KBM-7 (cell line): Measurements from ENCODE around the gene SLC2A4.

Source experiments
- DNase-seq: peaks from one replicate; pipeline ENCODE4 v3.0.0-alpha.2; 2015
- in situ Hi-C: fragments of 300-500 bp; cut with MboI; formaldehyde crosslinking; loops from 2 replicates; pipeline ENCODE4 v1.14.3; 2020; ENCODE audit warnings: low sequenced_read_pairs, low pct_unique_long_range_greater_than_20kb, mixed read lengths

Gene SLC2A4

DNA sequence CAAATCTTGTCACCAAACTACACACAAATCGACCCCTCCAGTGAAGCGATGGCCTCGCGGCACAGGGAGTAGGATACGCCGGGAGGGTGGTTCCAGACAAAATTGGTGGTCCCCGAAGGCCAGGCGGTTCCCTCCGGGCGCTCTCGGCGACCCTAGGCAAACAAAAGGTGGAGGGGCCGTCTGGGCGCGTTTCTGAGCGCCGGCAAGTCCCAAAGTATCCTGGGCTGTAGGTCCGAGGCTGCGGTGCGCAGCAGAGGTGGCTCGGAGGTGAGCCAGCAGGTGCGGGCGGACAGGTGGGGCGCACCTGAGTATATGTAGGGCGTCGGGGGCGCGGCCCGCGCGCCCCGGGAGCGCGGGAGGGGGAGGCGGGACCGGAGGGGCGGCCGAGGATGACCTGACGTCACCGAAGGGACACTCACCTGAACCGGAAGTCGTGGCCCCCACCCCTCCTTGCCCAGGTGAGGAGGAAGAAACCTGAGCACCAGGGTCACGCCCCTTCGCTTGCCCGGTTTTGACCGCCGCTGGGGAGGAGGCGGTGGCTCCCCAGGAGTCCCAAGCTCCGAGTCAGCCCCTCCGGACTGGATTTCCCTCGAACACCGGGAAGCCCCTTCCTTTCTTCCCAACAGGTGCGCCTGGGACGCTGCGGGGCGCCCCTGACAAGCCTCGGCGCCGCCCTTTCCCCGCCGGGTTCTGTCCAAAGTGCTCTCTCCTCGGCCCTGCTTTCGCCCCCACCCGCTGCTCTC is 19.2 kb upstream of the SLC2A4 start, which contains the start of gene CLDN7:
Gene CLDN7 (minus strand): TSS at position 287 of the 743 bp plus-strand sequence. CDS start 435 bp downstream, outside the sequence.
- no peak for DNase-seq
- in situ Hi-C loops, result no loop called here

DNA sequence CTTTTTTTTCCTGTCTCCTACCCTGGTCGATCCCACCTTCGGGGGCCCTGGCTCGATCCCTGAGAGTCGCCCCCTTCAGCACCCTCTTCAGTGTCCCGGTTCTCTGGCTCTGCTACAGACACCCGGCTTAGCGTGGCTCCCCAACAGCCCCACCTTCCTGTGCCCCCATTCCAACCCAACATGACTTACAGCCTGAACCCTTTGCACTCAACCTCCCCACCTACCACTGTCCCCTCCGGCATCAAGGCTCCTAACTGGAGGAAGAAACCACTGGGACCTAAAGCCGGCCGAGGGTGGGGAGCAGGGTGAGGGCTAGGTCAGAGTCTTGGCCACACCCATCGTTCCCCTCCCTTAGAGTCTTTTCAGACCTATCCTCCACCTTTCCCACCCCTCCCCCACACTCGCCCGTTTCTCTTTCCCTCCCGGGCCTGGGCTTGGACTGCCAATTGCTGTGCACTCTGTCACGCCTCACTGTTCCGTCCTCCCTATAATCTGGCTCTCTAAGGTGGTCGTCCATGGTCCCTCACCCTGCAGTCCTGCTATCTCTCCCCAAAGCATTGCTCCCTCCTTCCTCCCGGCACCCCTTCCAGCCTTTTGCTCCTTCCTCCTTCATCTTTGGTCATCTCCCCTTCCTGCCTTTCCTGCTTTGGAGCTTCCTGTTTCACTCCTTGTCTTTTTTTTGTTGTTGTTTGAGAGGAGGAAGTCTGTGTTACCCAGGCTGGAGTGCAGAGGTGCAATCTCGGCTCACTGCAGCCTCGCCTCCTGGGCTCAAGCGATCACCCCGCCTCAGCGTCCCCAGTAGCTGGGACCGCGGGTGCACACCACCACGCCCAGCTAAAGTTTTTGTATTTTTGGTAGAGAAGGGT is 18.4 kb upstream of the SLC2A4 start:
- DNase-seq, result peak; percentile 63
- in situ Hi-C loops, result no loop called here

DNA sequence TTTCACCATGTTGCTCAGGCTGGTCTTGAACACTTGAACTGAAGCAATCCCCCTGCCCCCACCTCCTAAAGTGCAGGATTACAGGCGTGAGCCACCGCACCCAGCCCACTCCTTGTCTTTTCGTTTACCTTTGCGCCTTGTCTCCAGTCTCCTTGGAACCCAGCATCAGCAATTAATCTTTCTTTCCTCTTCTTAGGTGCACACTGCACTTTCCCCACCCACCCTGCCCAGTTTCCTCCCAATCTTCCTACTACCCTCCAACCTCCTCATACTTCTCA is 17.8 kb upstream of the SLC2A4 start:
- DNase-seq, result no peak
- in situ Hi-C loops, result no loop called here

DNA sequence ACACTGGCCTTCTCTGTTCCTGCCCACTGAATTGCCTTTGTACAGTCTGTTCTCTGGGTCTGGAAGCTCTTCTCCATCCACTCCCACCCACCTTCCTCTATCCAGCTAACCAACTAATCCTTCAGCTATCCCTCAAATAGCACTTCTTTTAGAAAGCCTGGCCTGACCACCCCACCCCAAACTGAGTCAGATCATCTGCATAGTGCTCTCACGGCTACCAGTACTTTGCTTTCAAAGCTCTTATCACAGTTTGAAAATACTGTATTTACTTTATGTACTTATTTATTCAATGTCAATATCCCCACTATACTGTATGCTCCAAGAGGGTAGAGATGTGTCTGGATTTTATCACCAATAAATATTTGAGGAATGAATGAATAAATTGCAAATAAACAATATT is 14.7 kb upstream of the SLC2A4 start:
- in situ Hi-C loops, result no loop called here
- no peak for DNase-seq

DNA sequence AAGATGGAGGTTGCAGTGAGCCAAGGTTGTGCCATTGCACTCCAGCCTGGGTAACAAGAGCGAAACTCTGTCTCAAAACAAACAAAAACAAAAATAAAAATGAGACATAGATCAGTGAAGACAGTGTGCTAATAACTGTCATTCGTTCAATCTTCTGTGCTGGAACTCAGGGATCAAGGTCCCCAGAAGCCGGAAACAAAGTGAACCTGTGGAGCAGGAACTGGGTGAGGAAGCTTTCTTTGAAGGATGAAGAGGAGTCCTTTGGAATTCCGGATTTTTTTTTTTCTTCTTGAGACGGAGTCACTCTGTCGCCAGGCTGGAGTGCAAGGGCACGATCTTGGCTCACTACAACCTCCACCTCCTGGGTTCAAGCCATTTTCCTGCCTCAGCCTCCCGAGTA is 2.1 kb upstream of the SLC2A4 start:
- in situ Hi-C loops, result no loop called here
- no peak for DNase-seq

DNA sequence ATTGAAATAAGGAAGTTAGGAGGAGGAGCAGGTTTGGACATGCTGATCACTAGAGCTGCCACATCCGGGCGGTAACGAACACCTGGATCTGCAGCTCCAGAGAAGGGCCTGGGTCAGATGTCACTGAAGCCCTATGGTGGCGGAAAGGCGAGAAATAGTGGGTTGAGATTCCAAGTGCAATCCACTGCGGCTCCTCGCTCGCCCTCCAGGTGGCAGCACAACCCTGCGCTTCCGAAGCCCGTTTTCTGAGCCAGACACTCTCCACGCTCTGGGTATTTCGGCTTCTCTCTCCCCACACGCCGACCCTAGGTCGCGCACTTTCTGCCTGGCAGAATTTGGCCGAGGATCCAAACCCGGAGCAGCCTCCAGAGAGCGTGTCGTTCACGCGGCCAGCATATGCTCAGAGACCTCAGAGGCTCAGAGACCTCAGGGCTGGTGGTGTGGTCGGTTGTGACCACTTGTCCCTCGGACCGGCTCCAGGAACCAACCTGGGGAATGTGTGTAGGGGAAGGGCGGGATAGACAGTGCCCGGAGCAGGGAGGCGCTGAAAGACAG is 922 bp upstream of the SLC2A4 start:
- peak; percentile 95 for DNase-seq
- in situ Hi-C loops, result no loop called here

DNA sequence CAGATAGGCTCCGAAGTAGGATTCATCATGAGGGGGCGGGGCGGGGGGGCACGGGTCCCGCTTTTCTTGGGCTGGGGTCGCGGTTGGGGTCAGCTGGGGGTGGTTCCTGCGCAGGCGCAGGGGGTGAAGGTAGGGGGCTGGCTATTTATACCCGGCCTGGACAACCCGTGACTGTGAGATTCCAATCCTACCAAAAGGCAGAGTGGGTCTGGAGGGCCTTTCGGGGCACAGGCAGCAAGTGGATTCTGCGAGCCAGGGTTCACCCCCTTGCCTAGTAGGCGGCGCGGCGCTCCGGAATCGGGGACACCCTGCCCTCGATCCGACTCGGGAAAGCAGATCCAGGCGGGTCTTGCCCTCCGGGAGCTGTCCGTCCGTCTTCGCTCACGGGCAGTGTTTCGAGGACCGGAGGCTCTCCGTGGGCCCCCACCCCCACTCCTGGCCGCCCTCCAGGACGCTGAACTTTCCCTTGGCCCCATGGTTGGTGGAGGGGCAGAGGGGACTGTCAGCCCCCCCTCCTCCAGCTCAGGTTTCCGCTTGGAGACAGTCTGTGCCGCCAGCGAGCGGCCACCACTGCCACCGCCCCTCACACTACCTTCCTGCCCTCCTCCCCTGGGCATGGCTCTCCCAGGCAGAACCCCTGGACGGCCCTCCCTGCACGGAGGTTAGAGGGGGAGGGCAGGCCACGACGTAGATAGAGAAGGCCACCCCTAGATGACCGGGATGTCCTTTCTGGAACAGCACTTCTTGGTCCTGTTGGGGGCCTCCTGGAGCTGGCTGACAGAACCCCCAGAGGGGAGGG is 634 bp downstream of the SLC2A4 start:
- in situ Hi-C loops, result no loop called here
- DNase-seq, result no peak

DNA sequence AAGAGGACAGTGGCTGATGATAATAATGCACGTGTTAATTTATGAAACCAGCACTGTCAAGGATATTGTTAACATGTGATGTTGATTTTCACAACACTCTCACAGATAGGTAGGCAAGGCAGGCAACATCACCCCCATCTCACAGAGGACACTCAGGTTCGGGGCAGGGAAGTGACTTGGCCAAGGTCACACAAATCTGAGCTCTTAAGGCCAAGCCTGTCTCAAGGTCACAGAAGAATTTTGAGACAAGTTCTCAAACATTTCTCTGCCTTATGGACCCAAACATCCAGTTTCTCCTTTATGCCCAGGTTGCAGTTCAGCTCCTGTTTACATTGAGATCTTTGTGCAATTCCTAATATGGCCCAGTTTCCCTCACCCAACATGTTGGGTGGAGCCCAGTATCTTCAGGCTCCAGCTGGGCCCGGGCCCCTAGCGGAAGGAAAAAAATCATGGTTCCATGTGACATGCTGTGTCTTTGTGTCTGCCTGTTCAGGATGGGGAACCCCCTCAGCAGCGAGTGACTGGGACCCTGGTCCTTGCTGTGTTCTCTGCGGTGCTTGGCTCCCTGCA is 1.3 kb downstream of the SLC2A4 start:
- in situ Hi-C loops, result no loop called here
- no peak for DNase-seq

DNA sequence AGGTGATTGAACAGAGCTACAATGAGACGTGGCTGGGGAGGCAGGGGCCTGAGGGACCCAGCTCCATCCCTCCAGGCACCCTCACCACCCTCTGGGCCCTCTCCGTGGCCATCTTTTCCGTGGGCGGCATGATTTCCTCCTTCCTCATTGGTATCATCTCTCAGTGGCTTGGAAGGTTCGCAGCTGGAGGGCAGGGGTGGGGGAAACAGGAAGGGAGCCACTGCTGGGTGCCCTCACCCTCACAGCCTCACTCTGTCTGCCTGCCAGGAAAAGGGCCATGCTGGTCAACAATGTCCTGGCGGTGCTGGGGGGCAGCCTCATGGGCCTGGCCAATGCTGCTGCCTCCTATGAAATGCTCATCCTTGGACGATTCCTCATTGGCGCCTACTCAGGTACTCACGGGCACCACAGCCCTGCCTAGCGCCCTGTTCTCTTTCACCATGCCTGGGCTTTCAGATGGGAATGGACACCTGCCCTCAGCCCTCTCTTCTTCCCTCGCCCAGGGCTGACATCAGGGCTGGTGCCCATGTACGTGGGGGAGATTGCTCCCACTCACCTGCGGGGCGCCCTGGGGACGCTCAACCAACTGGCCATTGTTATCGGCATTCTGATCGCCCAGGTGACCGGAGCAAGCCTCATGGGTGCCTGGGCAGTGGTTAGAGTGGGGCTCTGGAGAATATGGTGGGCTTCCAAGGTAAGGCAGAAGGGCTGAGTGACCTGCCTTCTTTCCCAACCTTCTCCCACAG is 2.1 kb downstream of the SLC2A4 start:
- in situ Hi-C loops, result no loop called here
- no peak for DNase-seq

DNA sequence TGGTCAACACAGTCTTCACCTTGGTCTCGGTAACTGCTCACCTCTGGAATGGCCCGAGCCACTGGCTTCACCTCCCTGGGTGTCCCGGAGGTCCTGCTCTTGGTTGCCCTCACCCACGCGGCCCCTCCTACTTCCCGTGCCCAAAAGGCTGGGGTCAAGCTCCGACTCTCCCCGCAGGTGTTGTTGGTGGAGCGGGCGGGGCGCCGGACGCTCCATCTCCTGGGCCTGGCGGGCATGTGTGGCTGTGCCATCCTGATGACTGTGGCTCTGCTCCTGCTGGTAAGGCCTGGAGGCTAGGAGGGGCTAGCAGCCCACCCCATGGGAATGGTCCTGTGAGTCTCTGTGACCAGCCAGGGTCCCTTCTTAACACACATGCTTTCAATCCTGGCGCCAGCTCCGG is 3.4 kb downstream of the SLC2A4 start:
- in situ Hi-C loops, result no loop called here

DNA sequence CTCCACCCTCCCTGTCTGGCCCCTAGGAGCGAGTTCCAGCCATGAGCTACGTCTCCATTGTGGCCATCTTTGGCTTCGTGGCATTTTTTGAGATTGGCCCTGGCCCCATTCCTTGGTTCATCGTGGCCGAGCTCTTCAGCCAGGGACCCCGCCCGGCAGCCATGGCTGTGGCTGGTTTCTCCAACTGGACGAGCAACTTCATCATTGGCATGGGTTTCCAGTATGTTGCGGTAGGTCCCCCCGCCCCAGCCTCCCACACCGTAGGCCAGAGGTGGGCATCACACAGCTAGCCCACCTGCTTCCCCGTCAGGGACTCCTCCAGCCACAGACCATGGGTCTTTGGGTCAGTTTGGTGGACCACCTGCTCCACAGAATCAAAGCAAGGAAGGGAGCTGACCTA is 4.2 kb downstream of the SLC2A4 start:
- no peak for DNase-seq
- in situ Hi-C loops, result no loop called here

More for the DNA sequence above, 3.4 kb downstream of the SLC2A4 start:
- no peak for DNase-seq

DNA sequence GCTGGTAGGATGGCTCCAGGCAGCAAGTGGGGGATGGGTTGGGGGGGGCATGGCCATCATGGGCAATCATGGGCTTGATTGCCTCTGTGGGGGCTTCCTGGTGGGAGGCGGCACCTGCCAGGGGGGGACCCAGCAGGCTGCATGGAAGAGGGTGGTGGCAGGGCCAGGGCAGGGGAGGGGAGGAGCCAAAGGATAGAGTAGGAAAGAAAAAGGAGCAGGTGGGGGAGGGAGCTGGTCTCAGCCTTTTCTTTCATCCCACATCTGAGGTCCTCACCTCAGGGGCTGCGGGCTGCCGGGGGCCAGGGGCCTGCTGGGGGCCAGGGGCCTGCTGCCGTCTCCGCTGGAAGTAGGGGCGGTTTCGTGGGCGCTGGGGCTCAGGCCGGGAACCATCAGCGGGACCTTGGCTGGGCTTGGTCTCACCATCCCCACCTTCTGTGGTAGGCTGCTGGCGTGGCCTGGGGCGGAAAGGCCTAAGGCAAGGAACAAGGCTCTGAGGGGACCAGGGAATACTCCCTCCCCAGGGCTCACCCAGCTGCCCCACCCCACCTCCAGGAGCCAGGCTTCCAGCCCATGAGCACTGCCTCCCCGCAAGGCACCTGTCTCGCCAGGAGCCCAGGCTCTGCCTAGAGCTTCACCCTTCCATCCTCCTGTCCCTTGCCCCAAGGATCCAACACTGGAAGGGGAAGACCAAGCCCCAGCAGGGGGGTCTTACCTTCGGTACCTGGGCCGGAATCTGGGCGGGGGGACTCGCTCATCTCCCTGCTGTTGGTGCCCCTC is 7.9 kb downstream of the SLC2A4 start:
- in situ Hi-C loops, result no loop called here
- DNase-seq, result no peak

DNA sequence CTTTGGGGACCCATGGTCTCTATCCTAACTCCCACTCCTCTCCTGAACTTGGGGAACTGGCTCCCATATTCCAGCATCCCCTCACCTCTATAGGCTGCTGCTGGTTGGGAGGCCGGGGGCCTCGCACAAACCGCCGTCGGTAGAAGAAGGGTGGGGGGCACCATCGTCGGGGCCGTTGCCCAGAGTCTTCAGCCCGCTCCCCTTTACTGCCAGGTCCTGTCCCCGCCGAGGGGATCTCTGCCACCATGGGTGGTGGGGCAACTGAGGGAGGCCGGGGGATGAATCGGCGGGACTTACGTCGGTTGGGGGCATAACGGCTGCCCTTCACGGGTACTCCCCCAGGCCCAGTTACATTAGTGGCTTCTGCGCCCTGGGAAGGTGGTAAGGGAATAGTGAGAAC is 8.6 kb downstream of the SLC2A4 start:
- no peak for DNase-seq
- in situ Hi-C loops, result no loop called here

DNA sequence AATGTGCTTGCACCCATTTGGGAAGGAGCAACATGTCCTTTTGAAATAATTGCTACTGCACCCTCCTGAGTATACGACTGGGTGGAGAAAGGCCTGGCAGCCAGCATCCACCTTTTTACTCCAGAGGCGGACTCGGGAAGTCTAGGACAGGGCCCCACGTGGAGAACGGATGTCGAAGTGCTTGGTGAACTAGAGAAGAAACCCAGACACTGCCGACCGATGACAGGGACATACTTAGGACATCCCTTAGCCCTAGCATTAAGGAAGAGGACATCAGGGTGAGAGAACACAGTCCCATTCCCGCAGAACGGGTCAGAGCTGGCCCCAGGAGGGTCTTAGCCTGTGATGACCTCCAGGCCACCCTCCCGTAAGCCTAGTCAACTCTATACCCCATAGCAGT is 9.2 kb downstream of the SLC2A4 start:
- in situ Hi-C loops, result no loop called here
- DNase-seq, result no peak

DNA sequence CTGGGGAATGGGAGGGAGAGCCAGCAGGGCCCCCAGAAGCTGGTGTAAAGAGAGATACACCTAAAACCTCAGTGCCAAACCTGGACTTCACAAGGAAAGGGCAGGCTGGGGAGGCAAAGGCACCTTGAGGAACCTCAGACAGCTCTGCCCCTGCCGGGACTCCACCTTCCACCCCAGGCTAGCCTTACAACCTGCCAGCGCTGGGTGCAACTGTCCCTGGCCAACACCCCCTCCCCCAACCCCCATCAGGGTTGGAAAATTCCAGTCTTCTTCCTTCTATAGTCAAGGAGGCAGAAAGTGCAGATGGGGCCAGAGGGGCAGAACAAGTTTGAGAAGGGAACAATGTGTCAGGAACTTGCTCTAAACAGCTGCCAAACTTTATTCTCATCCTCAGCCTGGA is 10.7 kb downstream of the SLC2A4 start:
- no peak for DNase-seq
- in situ Hi-C loops, result no loop called here

DNA sequence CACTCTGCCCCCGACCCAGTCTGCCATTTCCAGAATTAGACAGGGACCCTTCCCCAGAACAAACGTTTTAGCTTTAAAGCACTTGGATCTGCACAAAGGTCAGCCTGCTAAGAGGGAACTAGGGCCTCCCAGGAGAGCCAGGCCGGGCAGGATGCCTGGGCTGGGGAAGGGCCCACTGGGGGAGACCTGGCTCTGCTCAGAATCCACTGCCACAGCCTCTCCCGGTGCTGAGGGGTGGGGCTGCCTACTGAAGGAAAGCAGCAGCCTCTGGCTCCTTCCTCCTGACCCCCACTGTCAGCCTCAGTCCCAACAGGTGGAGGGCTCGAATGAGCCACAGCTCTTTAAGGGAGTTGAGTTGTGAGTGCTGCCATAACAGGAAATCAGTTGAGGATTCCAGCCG is 11.2 kb downstream of the SLC2A4 start:
- in situ Hi-C loops, result no loop called here
- DNase-seq, result no peak

DNA sequence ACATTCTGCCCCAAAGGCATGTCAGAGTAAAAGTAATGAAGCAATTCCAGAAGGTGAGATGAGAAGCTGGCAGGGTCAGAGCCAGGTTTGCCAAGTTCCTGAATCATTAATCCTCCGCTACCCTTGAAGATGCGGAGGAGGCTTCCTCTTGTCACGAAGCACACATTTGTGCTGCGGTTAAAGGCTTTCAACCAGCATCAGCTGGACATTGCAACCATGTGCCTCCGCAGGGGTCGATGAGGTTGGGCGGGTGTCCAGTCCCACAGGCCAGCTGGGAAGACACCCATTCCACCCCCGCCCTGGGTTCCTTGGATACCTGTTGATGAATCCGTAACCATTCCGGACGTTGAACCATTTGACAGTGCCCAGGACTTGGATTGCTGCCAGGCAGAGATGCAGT is 11.6 kb downstream of the SLC2A4 start:
- in situ Hi-C loops, result no loop called here
- DNase-seq, result peak; percentile 81
